PC-9 (cell line): Measurements from ENCODE around the gene JADE2.

Source experiments
- EZH2 ChIP-seq: fragments of 200-600 bp; sonication (generic); IDR thresholded peaks from 2 replicates; pipeline ENCODE4 v1.8.0; 2017; ENCODE audit warnings: antibody characterized with exemption, low read depth
- TF ChIP-seq, protein P1 (sequence below): fragments of 200-600 bp; sonication (generic); conservative IDR thresholded peaks from 2 replicates; pipeline ENCODE4 v1.6.1; 2017; ENCODE audit warnings: mixed run types, antibody characterized with exemption, mild to moderate bottlenecking, moderate library complexity

DNA sequence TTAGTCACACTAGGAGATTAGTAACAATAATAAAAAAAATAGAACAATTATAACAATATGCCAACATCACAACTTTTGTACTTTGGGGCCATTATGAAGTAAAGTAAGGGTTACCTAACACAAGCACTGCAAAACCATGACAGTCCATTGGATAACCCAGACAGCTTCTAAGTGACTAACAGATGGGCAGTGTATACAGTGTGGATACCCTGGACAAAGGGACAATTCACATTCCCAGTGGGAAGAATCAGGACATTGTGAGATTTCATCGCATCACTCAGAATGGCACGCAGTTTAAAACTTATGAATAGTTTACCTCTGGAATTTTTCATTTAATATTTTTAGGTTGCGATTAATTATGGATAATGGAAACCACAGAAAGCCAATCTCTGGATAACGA is 45.6 kb upstream of the JADE2 start:
- TF ChIP-seq, protein P1, sequence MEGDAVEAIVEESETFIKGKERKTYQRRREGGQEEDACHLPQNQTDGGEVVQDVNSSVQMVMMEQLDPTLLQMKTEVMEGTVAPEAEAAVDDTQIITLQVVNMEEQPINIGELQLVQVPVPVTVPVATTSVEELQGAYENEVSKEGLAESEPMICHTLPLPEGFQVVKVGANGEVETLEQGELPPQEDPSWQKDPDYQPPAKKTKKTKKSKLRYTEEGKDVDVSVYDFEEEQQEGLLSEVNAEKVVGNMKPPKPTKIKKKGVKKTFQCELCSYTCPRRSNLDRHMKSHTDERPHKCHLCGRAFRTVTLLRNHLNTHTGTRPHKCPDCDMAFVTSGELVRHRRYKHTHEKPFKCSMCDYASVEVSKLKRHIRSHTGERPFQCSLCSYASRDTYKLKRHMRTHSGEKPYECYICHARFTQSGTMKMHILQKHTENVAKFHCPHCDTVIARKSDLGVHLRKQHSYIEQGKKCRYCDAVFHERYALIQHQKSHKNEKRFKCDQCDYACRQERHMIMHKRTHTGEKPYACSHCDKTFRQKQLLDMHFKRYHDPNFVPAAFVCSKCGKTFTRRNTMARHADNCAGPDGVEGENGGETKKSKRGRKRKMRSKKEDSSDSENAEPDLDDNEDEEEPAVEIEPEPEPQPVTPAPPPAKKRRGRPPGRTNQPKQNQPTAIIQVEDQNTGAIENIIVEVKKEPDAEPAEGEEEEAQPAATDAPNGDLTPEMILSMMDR: no peak
- TF ChIP-seq EZH2: no peak
